Lower leg skin (tissue), 4 donors: ENCODE data around the gene HOXC6. TPM values are rescaled to one million over a fixed set of nuclear protein-coding genes. Genes with fewer than 3 reads are reported as not detected.
A peak's percentile ranks its signal among the peaks of the same experiment; 100 is the strongest.

Experiments
- DNase-seq, 2 donors: peaks; one replicate each; pipeline ENCODE4 v3.0.0-alpha.2; 2019; ENCODE audit warnings: low spot score in 2 of 2
- H3K4me3 ChIP-seq: fragments of 200-600 bp; sonication (generic); 2 replicates; pipeline ENCODE4 v1.5.1; 2017; ENCODE audit warnings: mild to moderate bottlenecking, low read depth; ENCODE audit not compliant: poor library complexity, severe bottlenecking
- POLR2A ChIP-seq, 2 donors: fragments of 450-650 bp; IDR thresholded peaks; one replicate each; pipeline ENCODE4 v1.6.1; 2016 to 2017; ENCODE audit warnings: antibody characterized with exemption in 2 of 2, mild to moderate bottlenecking in 1 of 2, moderate library complexity in 1 of 2
- WGBS, 2 donors: methylation state at CpG; one replicate each; pipeline ENCODE4 v1.1.5; 2018; 5-methylcytosine and 5-hydroxymethylcytosine counted together
- intact Hi-C: fragments of 100-400 bp; cut with DNase I; formaldehyde crosslinking; loops from one replicate; pipeline ENCODE4 v1.15.0; 2023; ENCODE audit warnings: low total_unique reads
- total RNA-seq, 4 donors: library from RNA; depleted of rRNA; stranded (reverse); fragments of >200 nt; gene quantifications; one replicate each; pipeline ENCODE4 v1.1.0, GENCODE V29; 2016
- TF ChIP-seq, protein P1 (sequence below), 3 donors: fragments of 450-650 bp; IDR thresholded peaks; one replicate each; pipeline ENCODE4 v1.5.1; 2016; ENCODE audit warnings: antibody characterized with exemption in 3 of 3, mild to moderate bottlenecking in 3 of 3, moderate library complexity in 2 of 3

Gene HOXC6
- total RNA-seq, 4 donors from 2014 or later: 2.6 to 6.3 (median 3.7) TPM

DNA sequence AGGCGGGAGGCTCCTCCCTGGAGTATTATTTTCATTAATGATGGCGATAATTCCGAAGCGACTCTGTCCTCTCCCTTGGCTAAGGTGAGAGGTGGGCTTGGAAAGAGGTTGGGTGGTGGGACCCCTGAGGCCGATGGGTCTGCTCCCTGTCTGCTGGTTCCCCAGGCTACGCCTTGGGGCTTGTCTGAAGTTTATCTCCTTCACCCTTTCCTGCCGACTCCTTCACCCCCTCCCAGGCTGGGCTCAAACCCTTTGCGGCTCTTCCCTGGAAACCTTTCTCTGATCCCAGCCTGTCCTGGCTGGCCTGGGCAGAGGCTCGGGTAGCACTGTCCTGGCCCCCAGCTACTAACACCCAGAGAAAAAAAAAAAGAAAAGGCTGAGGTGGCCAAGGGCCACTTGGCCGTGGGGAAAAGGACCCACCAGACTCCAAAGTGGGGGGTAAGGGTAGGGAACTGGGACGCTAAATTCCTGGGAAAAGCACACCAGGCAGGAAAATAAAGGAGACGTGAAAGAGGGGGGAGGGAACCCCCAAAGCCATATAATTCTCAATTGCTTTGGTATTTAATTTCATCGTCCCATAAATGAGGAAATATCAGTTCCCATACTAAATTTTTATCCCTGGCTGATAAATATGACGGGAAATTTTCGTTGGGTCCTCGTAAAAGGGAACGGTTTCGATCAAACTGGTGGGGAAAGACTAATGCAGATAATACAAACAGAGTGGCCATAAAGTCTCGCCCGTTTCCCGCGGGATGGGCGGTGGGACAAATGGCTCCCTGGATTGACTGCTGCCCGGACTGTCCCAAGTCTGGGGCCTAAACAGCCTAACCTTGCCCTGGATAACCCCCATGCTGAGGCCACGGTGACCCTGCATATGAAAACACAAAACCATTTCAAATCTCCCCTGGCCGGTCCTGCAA lies 45.3 kb upstream of the HOXC6 start:
- TF ChIP-seq, protein P1, sequence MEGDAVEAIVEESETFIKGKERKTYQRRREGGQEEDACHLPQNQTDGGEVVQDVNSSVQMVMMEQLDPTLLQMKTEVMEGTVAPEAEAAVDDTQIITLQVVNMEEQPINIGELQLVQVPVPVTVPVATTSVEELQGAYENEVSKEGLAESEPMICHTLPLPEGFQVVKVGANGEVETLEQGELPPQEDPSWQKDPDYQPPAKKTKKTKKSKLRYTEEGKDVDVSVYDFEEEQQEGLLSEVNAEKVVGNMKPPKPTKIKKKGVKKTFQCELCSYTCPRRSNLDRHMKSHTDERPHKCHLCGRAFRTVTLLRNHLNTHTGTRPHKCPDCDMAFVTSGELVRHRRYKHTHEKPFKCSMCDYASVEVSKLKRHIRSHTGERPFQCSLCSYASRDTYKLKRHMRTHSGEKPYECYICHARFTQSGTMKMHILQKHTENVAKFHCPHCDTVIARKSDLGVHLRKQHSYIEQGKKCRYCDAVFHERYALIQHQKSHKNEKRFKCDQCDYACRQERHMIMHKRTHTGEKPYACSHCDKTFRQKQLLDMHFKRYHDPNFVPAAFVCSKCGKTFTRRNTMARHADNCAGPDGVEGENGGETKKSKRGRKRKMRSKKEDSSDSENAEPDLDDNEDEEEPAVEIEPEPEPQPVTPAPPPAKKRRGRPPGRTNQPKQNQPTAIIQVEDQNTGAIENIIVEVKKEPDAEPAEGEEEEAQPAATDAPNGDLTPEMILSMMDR (IDR thresholded peaks at IDR 0.05): no peak
- no peak for TF ChIP-seq POLR2A (IDR thresholded peaks at IDR 0.05)
- 7 to 16% methylated on average over 26 of the region's 26 CpGs for WGBS, 2 donors
- no peak overlapping the region for H3K4me3 ChIP-seq
- no peak for DNase-seq
- intact Hi-C loops: no loop called here

DNA sequence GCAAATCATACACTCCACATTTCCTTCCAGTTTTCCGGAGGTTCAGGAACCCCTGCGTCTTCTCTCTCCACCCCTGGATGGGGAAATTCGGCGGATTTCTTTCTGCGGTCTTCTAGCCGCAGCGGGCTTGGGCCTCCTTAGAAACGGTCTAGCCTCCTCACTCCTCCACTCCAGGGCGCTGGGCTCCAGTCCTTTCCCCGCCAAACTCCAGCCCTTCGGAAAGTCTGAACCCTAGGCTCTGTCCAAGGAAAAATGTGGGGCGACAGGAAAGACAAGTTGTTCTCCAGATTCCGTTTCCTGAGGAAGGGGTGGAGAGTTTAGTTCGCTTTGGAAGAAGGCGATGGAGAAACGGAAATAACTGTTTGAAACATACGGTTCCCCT lies 44.7 kb upstream of the HOXC6 start:
- WGBS, 2 donors: 5 to 8% methylated on average over 17 of the region's 17 CpGs
- intact Hi-C loops: no loop called here
- TF ChIP-seq, protein P1 (IDR thresholded peaks at IDR 0.05): no peak
- TF ChIP-seq POLR2A (IDR thresholded peaks at IDR 0.05): no peak
- DNase-seq: no peak
- no peak overlapping the region for H3K4me3 ChIP-seq

DNA sequence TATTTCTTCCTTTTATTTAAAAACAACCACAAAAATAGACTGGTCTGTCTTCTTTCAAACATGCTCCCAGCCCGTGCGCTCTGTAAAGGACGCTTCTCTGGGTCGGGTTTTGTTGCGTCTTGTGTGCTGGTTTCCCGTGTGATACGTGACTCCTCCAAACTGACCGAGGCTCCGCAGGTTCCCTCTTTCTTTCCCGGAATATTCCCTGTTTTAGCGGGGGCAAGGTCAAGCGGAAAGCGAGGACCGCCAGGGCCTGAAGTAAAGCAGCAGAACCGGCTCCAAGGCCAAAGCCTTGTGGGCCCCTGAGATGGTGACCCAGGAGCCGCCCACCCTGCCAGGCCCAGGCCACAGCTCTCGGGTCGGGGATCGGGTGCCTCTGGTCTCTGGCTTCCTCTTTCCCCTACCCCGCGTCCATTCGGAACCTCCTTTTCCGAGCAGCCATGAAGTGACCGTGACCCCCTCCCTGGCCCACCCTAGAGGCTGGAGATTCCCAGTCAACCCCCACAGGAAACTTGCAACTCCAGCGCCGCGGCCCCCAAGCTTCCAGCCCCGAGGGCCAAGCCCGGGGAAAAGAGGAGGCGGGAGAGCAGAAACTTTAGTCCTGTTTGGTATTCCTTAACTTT lies 44.2 kb upstream of the HOXC6 start:
- TF ChIP-seq, protein P1 (IDR thresholded peaks at IDR 0.05): no peak
- TF ChIP-seq POLR2A (IDR thresholded peaks at IDR 0.05): no peak
- 4 to 10% methylated on average over 30 of the region's 30 CpGs for WGBS, 2 donors
- no peak overlapping the region for H3K4me3 ChIP-seq
- DNase-seq: no peak
- intact Hi-C loops: no loop called here

DNA sequence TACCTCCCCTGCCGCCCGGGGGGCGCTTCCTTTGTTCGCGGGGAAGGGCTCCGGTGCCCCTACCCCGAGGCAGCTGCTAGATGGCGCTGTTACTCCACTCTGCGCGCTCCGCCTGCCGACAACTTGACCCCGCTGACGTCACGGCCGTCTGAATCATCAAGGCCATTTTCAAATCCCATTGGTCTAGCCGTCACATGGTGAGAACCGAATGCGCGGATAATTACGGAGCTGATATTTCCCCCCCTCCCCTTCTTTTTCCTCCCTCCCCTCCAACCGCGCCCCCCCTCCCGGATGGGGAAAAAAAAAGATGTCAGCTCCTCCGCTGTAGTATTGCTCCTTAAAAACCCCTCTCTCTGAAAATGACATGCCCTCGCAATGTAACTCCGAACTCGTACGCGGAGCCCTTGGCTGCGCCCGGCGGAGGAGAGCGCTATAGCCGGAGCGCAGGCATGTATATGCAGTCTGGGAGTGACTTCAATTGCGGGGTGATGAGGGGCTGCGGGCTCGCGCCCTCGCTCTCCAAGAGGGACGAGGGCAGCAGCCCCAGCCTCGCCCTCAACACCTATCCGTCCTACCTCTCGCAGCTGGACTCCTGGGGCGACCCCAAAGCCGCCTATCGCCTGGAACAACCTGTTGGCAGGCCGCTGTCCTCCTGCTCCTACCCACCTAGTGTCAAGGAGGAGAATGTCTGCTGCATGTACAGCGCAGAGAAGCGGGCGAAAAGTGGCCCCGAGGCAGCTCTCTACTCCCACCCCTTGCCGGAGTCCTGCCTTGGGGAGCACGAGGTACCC lies 43.1 kb upstream of the HOXC6 start, which contains the start of gene HOXC10:
TSS of gene HOXC10 (plus strand) at position 246 of the 791 bp plus-strand sequence. CDS start at position 360, 114 bp downstream.
- peak within 1 kb of the TSS; percentile 41 for H3K4me3 ChIP-seq
- peak; percentile 97 to 99 for DNase-seq
- intact Hi-C loops: no loop called here
- WGBS, 2 donors: 1 to 2% methylated on average over 42 to 55 of the region's 55 CpGs
- TF ChIP-seq, protein P1 (IDR thresholded peaks at IDR 0.05): peak in 1 of 3 donors; percentile 53
- TF ChIP-seq POLR2A (IDR thresholded peaks at IDR 0.05): no peak

DNA sequence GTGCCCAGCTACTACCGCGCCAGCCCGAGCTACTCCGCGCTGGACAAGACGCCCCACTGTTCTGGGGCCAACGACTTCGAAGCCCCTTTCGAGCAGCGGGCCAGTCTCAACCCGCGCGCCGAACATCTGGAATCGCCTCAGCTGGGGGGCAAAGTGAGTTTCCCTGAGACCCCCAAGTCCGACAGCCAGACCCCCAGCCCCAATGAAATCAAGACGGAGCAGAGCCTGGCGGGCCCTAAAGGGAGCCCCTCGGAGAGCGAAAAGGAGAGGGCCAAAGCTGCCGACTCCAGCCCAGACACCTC lies 42.6 kb upstream of the HOXC6 start:
- H3K4me3 ChIP-seq: peak overlapping the region; percentile 41
- TF ChIP-seq, protein P1 (IDR thresholded peaks at IDR 0.05): no peak
- TF ChIP-seq POLR2A (IDR thresholded peaks at IDR 0.05): no peak
- intact Hi-C loops: no loop called here
- DNase-seq: no peak
- WGBS, 2 donors: 2 to 4% methylated on average over 9 to 21 of the region's 21 CpGs
